Body of pancreas (tissue), 4 donors: ENCODE measurements around the gene DLD. TPM values are rescaled to one million over a fixed set of nuclear protein-coding genes. Genes with fewer than 3 reads are reported as not detected.
A peak's percentile ranks its signal among the peaks of the same experiment; 100 is the strongest.

ENCODE experiments used
- ATAC-seq: fragments of 150-250 bp; one replicate; pipeline ENCODE4 v1.9.1; 2016
- DNase-seq, 4 donors: peaks; one replicate each; pipeline ENCODE4 v3.0.0-alpha.2; 2019
- H3K27ac ChIP-seq, 4 donors: fragments of 200-600 bp; sonication (generic); 1 replicate in 3 of 4; 2 replicates in 1 of 4; pipeline versions ENCODE4 v1.5.1 to v1.6.1; 2016 to 2019; ENCODE audit warnings: mild to moderate bottlenecking in 1 of 4, mixed read lengths in 1 of 4, moderate library complexity in 1 of 4
- H3K27me3 ChIP-seq, 2 donors: fragments of 200-600 bp; sonication (generic); one replicate each; pipeline ENCODE4 v1.6.0; 2016; ENCODE audit warnings: mild to moderate bottlenecking in 1 of 2
- H3K36me3 ChIP-seq, 2 donors: fragments of 200-600 bp; sonication (generic); replicated peaks in 1 of 2; 2 replicates each; pipeline ENCODE4 v1.5.1; 2016; ENCODE audit warnings: low read depth in 2 of 2; ENCODE audit not compliant: insufficient read depth in 1 of 2
- H3K4me1 ChIP-seq: fragments of 200-600 bp; sonication (generic); one replicate; pipeline ENCODE4 v1.6.0; 2016
- H3K4me3 ChIP-seq, 2 donors: fragments of 200-600 bp; sonication (generic); 1 replicate in 1 of 2; 2 replicates in 1 of 2; pipeline ENCODE4 v1.5.1; 2016 to 2019
- H3K9me3 ChIP-seq, 3 donors: fragments of 200-600 bp; sonication (generic); 1 replicate in 2 of 3; 2 replicates in 1 of 3; pipeline ENCODE4 v1.5.1; 2016
- POLR2A ChIP-seq, 3 donors: fragments of 450-650 bp; IDR thresholded peaks; one replicate each; pipeline ENCODE4 v1.6.1; 2016; ENCODE audit warnings: antibody characterized with exemption in 3 of 3, mild to moderate bottlenecking in 2 of 3
- whole genome bisulfite sequencing, 2 donors: methylation state at CpG; one replicate each; pipeline ENCODE4 v1.1.5; 2017; 5-methylcytosine and 5-hydroxymethylcytosine counted together
- intact Hi-C: fragments of 100-400 bp; cut with DNase I; formaldehyde crosslinking; loops from one replicate; pipeline ENCODE4 v1.15.1; 2023
- total RNA-seq, 2 donors: library from RNA; depleted of rRNA; stranded (reverse); fragments of >200 nt; gene quantifications; one replicate each; pipeline ENCODE4 v1.1.0, GENCODE V29; 2016
- TF ChIP-seq, protein P1 (sequence below), 7 experiments: fragments of 450-650 bp in 4 of 7; fragments of 200-600 bp in 3 of 7; sonication (generic) in 3 of 7; IDR thresholded peaks; one replicate each; pipeline ENCODE4 v1.5.1; 2016 to 2019; ENCODE audit warnings: antibody characterized with exemption in 7 of 7

The DLD gene, protein sequence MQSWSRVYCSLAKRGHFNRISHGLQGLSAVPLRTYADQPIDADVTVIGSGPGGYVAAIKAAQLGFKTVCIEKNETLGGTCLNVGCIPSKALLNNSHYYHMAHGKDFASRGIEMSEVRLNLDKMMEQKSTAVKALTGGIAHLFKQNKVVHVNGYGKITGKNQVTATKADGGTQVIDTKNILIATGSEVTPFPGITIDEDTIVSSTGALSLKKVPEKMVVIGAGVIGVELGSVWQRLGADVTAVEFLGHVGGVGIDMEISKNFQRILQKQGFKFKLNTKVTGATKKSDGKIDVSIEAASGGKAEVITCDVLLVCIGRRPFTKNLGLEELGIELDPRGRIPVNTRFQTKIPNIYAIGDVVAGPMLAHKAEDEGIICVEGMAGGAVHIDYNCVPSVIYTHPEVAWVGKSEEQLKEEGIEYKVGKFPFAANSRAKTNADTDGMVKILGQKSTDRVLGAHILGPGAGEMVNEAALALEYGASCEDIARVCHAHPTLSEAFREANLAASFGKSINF
- total RNA-seq: 100 to 1,000 TPM in 1 of 2 donors, 10 to 100 TPM in 1; 53.7 to 123 TPM

DNA sequence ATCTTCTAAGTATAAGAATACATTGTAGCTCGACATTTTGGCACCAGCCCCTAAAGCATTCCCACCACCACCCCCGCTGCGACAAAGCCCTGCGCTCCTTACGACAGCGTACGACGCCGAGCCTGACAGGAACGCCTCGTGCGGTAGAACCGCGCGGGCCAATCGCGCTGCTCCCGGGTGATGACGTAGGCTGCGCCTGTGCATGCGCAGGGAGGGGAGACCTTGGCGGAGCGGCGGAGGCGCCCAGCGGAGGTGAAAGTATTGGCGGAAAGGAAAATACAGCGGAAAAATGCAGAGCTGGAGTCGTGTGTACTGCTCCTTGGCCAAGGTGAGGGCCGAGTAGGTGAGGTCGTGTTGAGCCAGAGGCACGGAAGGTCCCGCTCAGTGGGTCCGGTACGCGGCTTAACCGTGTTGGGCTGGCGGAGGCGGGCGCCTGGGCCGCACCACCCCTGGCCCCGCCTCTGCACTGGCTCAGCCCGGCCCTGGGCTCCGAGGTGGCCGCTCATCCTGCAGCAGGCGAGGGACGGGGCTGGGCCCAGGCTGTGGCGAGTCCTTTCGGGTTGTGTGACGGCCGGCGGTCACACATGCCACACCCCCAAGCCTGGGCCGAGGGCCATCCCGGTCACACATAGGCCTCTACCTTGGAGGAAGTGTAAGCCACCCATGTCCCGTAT lies at the start of gene DLD:
TSS of gene DLD (plus strand) at position 222 of the 674 bp plus-strand sequence. CDS start at position 290, 68 bp downstream.
- H3K27me3 ChIP-seq: no peaks in the 10 kb centered on the region
- intact Hi-C loops: no loop called here
- H3K36me3 ChIP-seq: no peaks in the 10 kb centered on the region
- peaks cover 25% of the 10 kb centered on the region for H3K4me1 ChIP-seq
- DNase-seq (peak; percentile 93 to 95 (median 94)), ATAC-seq (peak; percentile 99)
- 0 to 1% methylated on average over 37 to 55 of the region's 55 CpGs for WGBS, 2 donors
- H3K4me3 ChIP-seq: peak within 1 kb of the TSS; percentile 37 to 68
- H3K27ac ChIP-seq: peak within 1 kb of the TSS; percentile 90 to 97 (median 96)
- no peaks in the 10 kb centered on the region for H3K9me3 ChIP-seq
- TF ChIP-seq POLR2A (IDR thresholded peaks at IDR 0.05): peak; percentile 73 to 96 (median 91)
- TF ChIP-seq, protein P1, sequence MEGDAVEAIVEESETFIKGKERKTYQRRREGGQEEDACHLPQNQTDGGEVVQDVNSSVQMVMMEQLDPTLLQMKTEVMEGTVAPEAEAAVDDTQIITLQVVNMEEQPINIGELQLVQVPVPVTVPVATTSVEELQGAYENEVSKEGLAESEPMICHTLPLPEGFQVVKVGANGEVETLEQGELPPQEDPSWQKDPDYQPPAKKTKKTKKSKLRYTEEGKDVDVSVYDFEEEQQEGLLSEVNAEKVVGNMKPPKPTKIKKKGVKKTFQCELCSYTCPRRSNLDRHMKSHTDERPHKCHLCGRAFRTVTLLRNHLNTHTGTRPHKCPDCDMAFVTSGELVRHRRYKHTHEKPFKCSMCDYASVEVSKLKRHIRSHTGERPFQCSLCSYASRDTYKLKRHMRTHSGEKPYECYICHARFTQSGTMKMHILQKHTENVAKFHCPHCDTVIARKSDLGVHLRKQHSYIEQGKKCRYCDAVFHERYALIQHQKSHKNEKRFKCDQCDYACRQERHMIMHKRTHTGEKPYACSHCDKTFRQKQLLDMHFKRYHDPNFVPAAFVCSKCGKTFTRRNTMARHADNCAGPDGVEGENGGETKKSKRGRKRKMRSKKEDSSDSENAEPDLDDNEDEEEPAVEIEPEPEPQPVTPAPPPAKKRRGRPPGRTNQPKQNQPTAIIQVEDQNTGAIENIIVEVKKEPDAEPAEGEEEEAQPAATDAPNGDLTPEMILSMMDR (IDR thresholded peaks at IDR 0.05): peak in 2 of 7 experiments; percentile 25 to 27

DNA sequence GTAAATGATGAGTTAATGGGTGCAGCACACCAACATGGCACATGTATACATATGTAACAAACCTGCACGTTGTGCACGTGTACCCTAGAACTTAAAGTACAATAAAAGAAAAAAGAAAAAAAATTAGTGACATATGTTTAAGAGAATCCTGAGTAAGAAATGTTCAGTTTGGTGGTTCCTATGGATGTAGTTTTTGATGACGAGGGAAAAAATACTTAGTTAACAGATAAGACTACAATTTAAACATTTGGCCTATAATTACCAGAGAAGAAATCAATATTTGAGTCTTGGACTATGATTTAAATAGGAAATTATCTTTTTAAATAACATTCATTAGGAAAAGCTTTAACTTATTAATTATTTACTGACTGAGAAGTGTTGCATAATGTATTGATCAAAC lies 48.8 kb upstream of the DLD start:
- no peak overlapping the region for H3K4me3 ChIP-seq
- DNase-seq: no peak
- H3K9me3 ChIP-seq: no peaks in the 10 kb centered on the region
- no peaks in the 10 kb centered on the region for H3K27me3 ChIP-seq
- no peaks in the 10 kb centered on the region for H3K36me3 ChIP-seq
- H3K27ac ChIP-seq: no peak overlapping the region
- no peak for ATAC-seq
- TF ChIP-seq POLR2A (IDR thresholded peaks at IDR 0.05): no peak
- TF ChIP-seq, protein P1 (IDR thresholded peaks at IDR 0.05): no peak
- intact Hi-C loops: no loop called here
- whole genome bisulfite sequencing, 2 donors: 59 to 72% methylated on average over 3 of the region's 3 CpGs
- H3K4me1 ChIP-seq: no peaks in the 10 kb centered on the region

DNA sequence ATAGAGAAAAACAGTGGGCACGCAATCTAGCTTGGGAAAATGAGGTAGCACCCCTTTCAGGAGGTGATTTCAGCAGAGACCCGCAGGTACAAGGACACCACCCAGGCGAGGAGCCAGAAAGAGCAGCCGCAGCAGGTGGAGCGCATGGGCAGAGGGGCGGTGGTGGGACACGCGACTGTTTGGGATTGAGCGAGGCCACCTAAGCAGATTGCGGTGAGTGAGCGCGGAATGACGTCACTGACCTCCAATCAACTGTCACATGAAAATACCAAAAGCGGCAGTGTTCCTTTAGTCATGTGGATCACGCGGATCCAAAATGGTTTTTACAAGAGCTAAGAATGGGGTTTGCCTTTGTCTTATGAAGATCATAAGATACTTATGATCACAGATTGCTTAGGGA lies 47.8 kb upstream of the DLD start:
- no peak overlapping the region for H3K27ac ChIP-seq
- intact Hi-C loops: no loop called here
- 90 to 94% methylated on average over 16 of the region's 16 CpGs for WGBS, 2 donors
- no peaks in the 10 kb centered on the region for H3K9me3 ChIP-seq
- DNase-seq (no peak), ATAC-seq (no peak)
- no peaks in the 10 kb centered on the region for H3K4me1 ChIP-seq
- H3K36me3 ChIP-seq: no peaks in the 10 kb centered on the region
- no peaks in the 10 kb centered on the region for H3K27me3 ChIP-seq
- no peak for TF ChIP-seq POLR2A (IDR thresholded peaks at IDR 0.05)
- TF ChIP-seq, protein P1 (IDR thresholded peaks at IDR 0.05): no peak
- no peak overlapping the region for H3K4me3 ChIP-seq

DNA sequence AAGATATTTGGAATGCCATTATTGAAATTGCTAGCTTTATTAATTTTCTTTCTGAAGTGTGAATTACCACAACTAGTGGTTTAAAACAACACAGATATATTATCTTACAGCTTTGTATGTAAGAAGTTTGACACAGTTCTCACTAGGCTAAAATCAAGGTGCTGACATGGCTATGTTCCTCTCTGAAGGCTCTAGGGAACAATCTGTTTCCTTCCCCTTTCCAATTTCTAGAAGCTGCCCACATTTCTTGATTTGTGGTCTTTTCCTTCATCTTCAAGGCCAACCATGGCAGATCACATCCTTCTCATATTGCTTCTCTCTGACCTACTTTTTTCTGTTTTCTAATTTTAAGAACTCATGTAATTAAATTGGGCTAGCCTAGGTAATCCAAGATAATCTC lies 44.7 kb upstream of the DLD start:
- Histone ChIP-seq H3K36me3 (no peaks in the 10 kb centered on the region), H3K9me3 (no peaks in the 10 kb centered on the region), H3K4me1 (no peaks in the 10 kb centered on the region), H3K4me3 (no peak overlapping the region), H3K27ac (no peak overlapping the region), H3K27me3 (no peaks in the 10 kb centered on the region)
- ATAC-seq (no peak), DNase-seq (no peak)
- intact Hi-C loops: no loop called here
- TF ChIP-seq, protein P1 (IDR thresholded peaks at IDR 0.05): no peak
- TF ChIP-seq POLR2A (IDR thresholded peaks at IDR 0.05): no peak
